GM19324 (cell line): Measurements from ENCODE around the gene LAMA5.

Experiments
- ATAC-seq: cut with Tn5 transposase; IDR thresholded peaks from one replicate; pipeline ENCODE4 v1.9.1; 2021; ENCODE audit warnings: mild to moderate bottlenecking, moderate library complexity; ENCODE audit not compliant: unreplicated experiment, low FRiP score

The LAMA5 gene

GRCh38 chr20:62404112-62404665 is 37.1 kb upstream of the LAMA5 start:
- ATAC-seq: no peak

- no peak for ATAC-seq
Observed at GRCh38 chr20:62403331-62403730, 36.2 kb upstream of the LAMA5 start.

GRCh38 chr20:62402456-62403150 is 35.5 kb upstream of the LAMA5 start:
- ATAC-seq: no peak

- no peak for ATAC-seq
Observed at GRCh38 chr20:62401331-62401779, 34.2 kb upstream of the LAMA5 start.

- ATAC-seq: no peak
Observed at GRCh38 chr20:62400541-62400940, 33.4 kb upstream of the LAMA5 start.

GRCh38 chr20:62400021-62400420 is 32.9 kb upstream of the LAMA5 start:
- no peak for ATAC-seq

- no peak for ATAC-seq
Observed at GRCh38 chr20:62398120-62398821, 31.2 kb upstream of the LAMA5 start.

- no peak for ATAC-seq
Observed at GRCh38 chr20:62396367-62397239, 29.5 kb upstream of the LAMA5 start.

GRCh38 chr20:62395311-62396242 is 28.5 kb upstream of the LAMA5 start:
- no peak for ATAC-seq

GRCh38 chr20:62394248-62395245 is 27.4 kb upstream of the LAMA5 start:
- no peak for ATAC-seq

- ATAC-seq: no peak
Observed at GRCh38 chr20:62393830-62394229, 26.7 kb upstream of the LAMA5 start.

GRCh38 chr20:62393335-62393665 is 26.2 kb upstream of the LAMA5 start:
- ATAC-seq: no peak

- no peak for ATAC-seq
Observed at GRCh38 chr20:62392621-62393334, 25.7 kb upstream of the LAMA5 start.

GRCh38 chr20:62392077-62392418 is 24.9 kb upstream of the LAMA5 start:
- no peak for ATAC-seq

- ATAC-seq: no peak
Observed at GRCh38 chr20:62391165-62392076, 24.3 kb upstream of the LAMA5 start.

GRCh38 chr20:62390317-62391164 is 23.4 kb upstream of the LAMA5 start:
- no peak for ATAC-seq
